HEK293 (cell line): Measurements from ENCODE around the gene SLC44A1.

ENCODE experiments used
- CTCF ChIA-PET: fragments of 350-600 bp; formaldehyde crosslinking; extraction: SDS; loops from one replicate; lab custom pipeline; 2021; ENCODE audit warnings: antibody characterized with exemption; lab: Yijun Ruan, JAX
- POLR2A ChIA-PET: fragments of 300-600 bp; formaldehyde crosslinking; extraction: SDS; loops from one replicate; lab custom pipeline; 2020; ENCODE audit warnings: antibody characterized with exemption, inconsistent platforms; lab: Yijun Ruan, JAX
- H3K27ac ChIP-seq: fragments of 200-500 bp; sonication (Bioruptor generic); 2 replicates; pipeline ENCODE4 v1.5.1; 2014; ENCODE audit warnings: low read depth, low read length, control low read depth, inconsistent platforms; ENCODE audit errors: extremely low read depth
- H3K36me3 ChIP-seq, 2 experiments: fragments of 200-500 bp in 1 of 2; sonication (Bioruptor generic) in 1 of 2; 1 replicate in 1 of 2; 2 replicates in 1 of 2; pipeline ENCODE4 v1.5.1; 2014 to 2017; ENCODE audit warnings: inconsistent platforms in 2 of 2, low read length in 2 of 2; ENCODE audit not compliant: control insufficient read depth in 2 of 2, insufficient read depth in 1 of 2
- H3K4me1 ChIP-seq: fragments of 200-500 bp; sonication (Bioruptor generic); 2 replicates; pipeline ENCODE4 v1.5.1; 2014; ENCODE audit warnings: mild to moderate bottlenecking, low read length, inconsistent platforms; ENCODE audit not compliant: control insufficient read depth, insufficient read depth
- H3K4me3 ChIP-seq: 2 replicates; pipeline ENCODE4 v1.5.1; 2011; ENCODE audit warnings: low read depth, mild to moderate bottlenecking, control low read depth, low read length, moderate library complexity
- H3K9me3 ChIP-seq: fragments of 200-500 bp; sonication (Bioruptor generic); 2 replicates; pipeline ENCODE4 v1.5.1; 2014; ENCODE audit warnings: low read depth, low read length, inconsistent platforms; ENCODE audit not compliant: control insufficient read depth, insufficient read depth
- ATF2 ChIP-seq: fragments of 450-650 bp; formaldehyde crosslinking; IDR thresholded peaks from 2 replicates; pipeline ENCODE4 v1.5.1; 2016; ENCODE audit warnings: missing biosample characterization, missing genetic modification characterization, low read depth
- ELK4 ChIP-seq: IDR thresholded peaks from 2 replicates; pipeline ENCODE4 v1.6.1; 2011; ENCODE audit warnings: mild to moderate bottlenecking, low read depth, low read length, borderline replicate concordance
- GLI2 ChIP-seq: fragments of 450-650 bp; formaldehyde crosslinking; IDR thresholded peaks from 2 replicates; pipeline ENCODE4; 2017; ENCODE audit warnings: missing biosample characterization, missing genetic modification characterization, low read depth, borderline replicate concordance
- SALL2 ChIP-seq: fragments of 450-650 bp; formaldehyde crosslinking; IDR thresholded peaks from 2 replicates; pipeline ENCODE4 v1.5.0; 2017; ENCODE audit warnings: missing biosample characterization, mild to moderate bottlenecking, missing genetic modification characterization, borderline replicate concordance
- SCRT1 ChIP-seq: fragments of 450-650 bp; formaldehyde crosslinking; IDR thresholded peaks from 2 replicates; pipeline ENCODE4 v1.5.1; 2016; ENCODE audit warnings: missing biosample characterization, missing genetic modification characterization, borderline replicate concordance
- SP3 ChIP-seq: fragments of 450-650 bp; formaldehyde crosslinking; IDR thresholded peaks from 2 replicates; pipeline ENCODE4 v1.5.1; 2016; ENCODE audit warnings: missing biosample characterization, missing genetic modification characterization
- ZBTB17 ChIP-seq: fragments of 450-650 bp; formaldehyde crosslinking; IDR thresholded peaks from 2 replicates; pipeline ENCODE4 v1.5.1; 2016; ENCODE audit warnings: missing biosample characterization, missing genetic modification characterization
- ZBTB44 ChIP-seq: fragments of 450-650 bp; IDR thresholded peaks from 2 replicates; pipeline ENCODE4 v1.5.1; 2018; ENCODE audit warnings: missing biosample characterization, mild to moderate bottlenecking, missing genetic modification characterization
- ZFP69B ChIP-seq: fragments of 450-650 bp; formaldehyde crosslinking; IDR thresholded peaks from 2 replicates; pipeline ENCODE4 v1.5.1; 2016; ENCODE audit warnings: missing biosample characterization, missing genetic modification characterization
- ZNF138 ChIP-seq: fragments of 450-650 bp; formaldehyde crosslinking; IDR thresholded peaks from 2 replicates; pipeline ENCODE4 v1.5.1; 2016; ENCODE audit warnings: missing biosample characterization, missing genetic modification characterization, borderline replicate concordance
- ZNF140 ChIP-seq: fragments of 450-650 bp; formaldehyde crosslinking; IDR thresholded peaks from 2 replicates; pipeline ENCODE4 v1.5.1; 2016; ENCODE audit warnings: missing biosample characterization, missing genetic modification characterization
- ZNF266 ChIP-seq: fragments of 450-650 bp; formaldehyde crosslinking; IDR thresholded peaks from 2 replicates; pipeline ENCODE4 v1.5.1; 2016; ENCODE audit warnings: missing biosample characterization, missing genetic modification characterization, low read depth
- ZNF292 ChIP-seq: fragments of 450-650 bp; formaldehyde crosslinking; IDR thresholded peaks from 2 replicates; pipeline ENCODE4 v1.5.1; 2016; ENCODE audit warnings: low read depth, missing biosample characterization, missing genetic modification characterization, borderline replicate concordance
- ZNF354C ChIP-seq: fragments of 450-650 bp; formaldehyde crosslinking; IDR thresholded peaks from 2 replicates; pipeline ENCODE4 v1.5.1; 2016; ENCODE audit warnings: missing biosample characterization, missing genetic modification characterization, low read depth, borderline replicate concordance
- ZNF366 ChIP-seq: fragments of 450-650 bp; formaldehyde crosslinking; conservative IDR thresholded peaks from 2 replicates; pipeline ENCODE4 v1.5.1; 2016; ENCODE audit warnings: missing biosample characterization, missing genetic modification characterization
- ZNF423 ChIP-seq: fragments of 450-650 bp; formaldehyde crosslinking; IDR thresholded peaks from 2 replicates; pipeline ENCODE4 v1.5.1; 2016; ENCODE audit warnings: missing biosample characterization, missing genetic modification characterization
- ZNF433 ChIP-seq: fragments of 450-650 bp; formaldehyde crosslinking; IDR thresholded peaks from 2 replicates; pipeline ENCODE4 v1.5.1; 2016; ENCODE audit warnings: missing biosample characterization, missing genetic modification characterization, low read depth
- ZNF48 ChIP-seq: fragments of 450-650 bp; formaldehyde crosslinking; IDR thresholded peaks from 2 replicates; pipeline ENCODE4 v1.5.1; 2016; ENCODE audit warnings: missing biosample characterization, missing genetic modification characterization
- ZNF514 ChIP-seq: fragments of 450-650 bp; formaldehyde crosslinking; IDR thresholded peaks from 2 replicates; pipeline ENCODE4 v1.5.1; 2016; ENCODE audit warnings: missing biosample characterization, missing genetic modification characterization
- ZNF571 ChIP-seq: fragments of 450-650 bp; formaldehyde crosslinking; IDR thresholded peaks from 2 replicates; pipeline ENCODE4 v1.5.0; 2017; ENCODE audit warnings: missing biosample characterization, missing genetic modification characterization
- ZNF610 ChIP-seq: fragments of 450-650 bp; formaldehyde crosslinking; IDR thresholded peaks from 2 replicates; pipeline ENCODE4 v1.5.1; 2016; ENCODE audit warnings: missing biosample characterization, missing genetic modification characterization, borderline replicate concordance
- ZNF623 ChIP-seq: fragments of 450-650 bp; formaldehyde crosslinking; IDR thresholded peaks from 2 replicates; pipeline ENCODE4 v1.5.1; 2016; ENCODE audit warnings: missing biosample characterization, missing genetic modification characterization
- ZNF677 ChIP-seq: fragments of 450-650 bp; IDR thresholded peaks from 2 replicates; pipeline ENCODE4 v1.5.0; 2018; ENCODE audit warnings: missing biosample characterization, mild to moderate bottlenecking, missing genetic modification characterization, moderate library complexity
- ZNF777 ChIP-seq: fragments of 450-650 bp; formaldehyde crosslinking; IDR thresholded peaks from 2 replicates; pipeline ENCODE4 v1.5.1; 2017; ENCODE audit warnings: missing biosample characterization, missing genetic modification characterization, borderline replicate concordance
- ZSCAN16 ChIP-seq: fragments of 450-650 bp; formaldehyde crosslinking; IDR thresholded peaks from 2 replicates; pipeline ENCODE4 v1.5.1; 2016; ENCODE audit warnings: missing biosample characterization, missing genetic modification characterization

The SLC44A1 gene

GRCh38 chr9:105403552-105404248 is 159.2 kb downstream of the SLC44A1 start:
- POLR2A ChIA-PET = interaction anchor here (0.6 kb wide), 1 partner anchor 18 kb away, joined by 4 read pairs; no protein-coding TSS in a partner anchor
- no peaks in the 10 kb centered on the region for H3K36me3 ChIP-seq
- TF ChIP-seq ZBTB17 (tag by site-specific recombination) (no peak), ZBTB44 (tag by site-specific recombination) (no peak), ZSCAN16 (tag by site-specific recombination) (no peak), ZNF623 (tag by site-specific recombination) (no peak), ZNF292 (tag by site-specific recombination) (no peak), SALL2 (tag by site-specific recombination) (no peak), ZNF423 (tag by site-specific recombination) (no peak), ZNF571 (no peak), GLI2 (no peak), ZNF433 (tag by site-specific recombination) (no peak), ZNF266 (tag by site-specific recombination) (no peak)
- TF ChIP-seq, all 188 proteins: peak for 0
- no peak overlapping the region for H3K4me3 ChIP-seq
- CTCF ChIA-PET = interaction anchor here (1.6 kb wide), 1 partner anchor 12 kb away, joined by 7 read pairs; no protein-coding TSS in a partner anchor
- no peak overlapping the region for H3K27ac ChIP-seq
- H3K9me3 ChIP-seq = no peaks in the 10 kb centered on the region
- no peaks in the 10 kb centered on the region for H3K4me1 ChIP-seq

GRCh38 chr9:105405514-105406131 is 161.2 kb downstream of the SLC44A1 start:
- no peaks in the 10 kb centered on the region for H3K36me3 ChIP-seq
- CTCF ChIA-PET = interaction anchor here (0.6 to 1.7 kb wide), 3 partner anchors 10 to 625 kb away, joined by 4 to 10 read pairs (median 4); no protein-coding TSS in a partner anchor
- H3K27ac ChIP-seq = no peak overlapping the region
- no peaks in the 10 kb centered on the region for H3K9me3 ChIP-seq
- TF ChIP-seq ZNF140 (tag by site-specific recombination) (no peak), ATF2 (tag by site-specific recombination) (no peak), ZNF138 (no peak), ZNF48 (tag by site-specific recombination) (no peak), ZNF777 (no peak), ZNF677 (tag by site-specific recombination) (no peak), ZNF514 (tag by site-specific recombination) (no peak), ZNF610 (tag by site-specific recombination) (no peak), SCRT1 (tag by site-specific recombination) (no peak), ZNF354C (tag by site-specific recombination) (no peak), ZNF366 (no peak), ZFP69B (tag by site-specific recombination) (no peak), ELK4 (no peak), SP3 (tag by site-specific recombination) (no peak)
- TF ChIP-seq, all 188 proteins: peak for 0
- POLR2A ChIA-PET = no interaction called here
- Histone ChIP-seq H3K4me3 (no peak overlapping the region), H3K4me1 (no peaks in the 10 kb centered on the region)
